ENCODE results near the gene PATJ.

DNA sequence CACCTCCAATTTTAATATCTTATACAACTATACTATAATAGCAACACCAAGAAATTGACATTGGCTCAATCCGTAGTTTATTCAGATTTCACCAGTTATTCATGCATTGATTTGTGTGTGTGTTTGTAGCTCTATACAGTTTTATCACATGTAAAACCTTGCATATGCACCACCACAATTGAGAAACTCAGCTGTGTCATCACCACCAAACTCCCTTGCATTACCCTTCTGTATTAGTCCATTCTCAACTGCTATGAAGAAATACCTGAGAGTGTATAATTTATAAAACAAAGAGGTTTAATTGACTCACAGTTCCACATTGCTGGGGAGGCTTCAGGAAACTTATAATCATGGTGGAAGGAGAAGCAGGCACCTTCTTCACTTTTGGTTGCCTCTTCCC, 162.1 kb downstream of the PATJ start:
- TF ChIP-seq, protein P1, sequence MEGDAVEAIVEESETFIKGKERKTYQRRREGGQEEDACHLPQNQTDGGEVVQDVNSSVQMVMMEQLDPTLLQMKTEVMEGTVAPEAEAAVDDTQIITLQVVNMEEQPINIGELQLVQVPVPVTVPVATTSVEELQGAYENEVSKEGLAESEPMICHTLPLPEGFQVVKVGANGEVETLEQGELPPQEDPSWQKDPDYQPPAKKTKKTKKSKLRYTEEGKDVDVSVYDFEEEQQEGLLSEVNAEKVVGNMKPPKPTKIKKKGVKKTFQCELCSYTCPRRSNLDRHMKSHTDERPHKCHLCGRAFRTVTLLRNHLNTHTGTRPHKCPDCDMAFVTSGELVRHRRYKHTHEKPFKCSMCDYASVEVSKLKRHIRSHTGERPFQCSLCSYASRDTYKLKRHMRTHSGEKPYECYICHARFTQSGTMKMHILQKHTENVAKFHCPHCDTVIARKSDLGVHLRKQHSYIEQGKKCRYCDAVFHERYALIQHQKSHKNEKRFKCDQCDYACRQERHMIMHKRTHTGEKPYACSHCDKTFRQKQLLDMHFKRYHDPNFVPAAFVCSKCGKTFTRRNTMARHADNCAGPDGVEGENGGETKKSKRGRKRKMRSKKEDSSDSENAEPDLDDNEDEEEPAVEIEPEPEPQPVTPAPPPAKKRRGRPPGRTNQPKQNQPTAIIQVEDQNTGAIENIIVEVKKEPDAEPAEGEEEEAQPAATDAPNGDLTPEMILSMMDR (IDR thresholded peaks at IDR 0.05): no peak
- TF ChIP-seq POLR2A (IDR thresholded peaks at IDR 0.05) (no peak), POLR2AphosphoS5 (IDR thresholded peaks at IDR 0.05) (no peak)

Measured in stomach (tissue), 4 donors.